HepG2 (cell line): Measurements from ENCODE around the gene RPS27A. TPM values are rescaled to one million over a fixed set of nuclear protein-coding genes. Genes with fewer than 3 reads are reported as not detected.

ENCODE experiments used
- DRAP1 ChIP-seq: IDR thresholded peaks from 2 replicates; pipeline ENCODE4 v1.6.1; 2016; ENCODE audit warnings: missing genetic modification reagents, missing compliant biosample characterization
- HMG20A ChIP-seq: IDR thresholded peaks from 2 replicates; pipeline ENCODE4 v1.6.1; 2016; ENCODE audit warnings: borderline replicate concordance
- KLF9 ChIP-seq: IDR thresholded peaks from 2 replicates; pipeline ENCODE4 v1.6.1; 2016; ENCODE audit warnings: low read depth
- MBNL3 ChIP-seq: fragments of 250-450 bp; sonication (Bioruptor Pico); conservative IDR thresholded peaks from 2 replicates; pipeline ENCODE4 v1.8.0; 2022; ENCODE audit warnings: mild to moderate bottlenecking, inconsistent platforms
- PCBP2 ChIP-seq: fragments of 200-400 bp; formaldehyde crosslinking; optimal IDR thresholded peaks from 2 replicates; pipeline ENCODE3; 2018; ENCODE audit warnings: low read length, low read depth; ENCODE audit not compliant: poor library complexity, severe bottlenecking
- POLR2AphosphoS2 ChIP-seq: IDR thresholded peaks from 2 replicates; pipeline ENCODE4 v1.6.1; 2011; ENCODE audit warnings: low read depth, low read length, improper control_type of control experiment
- RERE ChIP-seq: IDR thresholded peaks from 2 replicates; pipeline ENCODE4 v1.6.1; 2016; ENCODE audit warnings: low read depth, missing genetic modification reagents, missing compliant biosample characterization
- ZFAT ChIP-seq: sonication (generic); formaldehyde crosslinking; conservative IDR thresholded peaks from 2 replicates; pipeline ENCODE4 v1.8.1; 2023; ENCODE audit warnings: missing genetic modification reagents, inconsistent platforms
- ZNF121 ChIP-seq: sonication (generic); formaldehyde crosslinking; IDR thresholded peaks from 2 replicates; pipeline ENCODE4 v1.5.0; 2020; ENCODE audit warnings: mild to moderate bottlenecking, missing genetic modification reagents
- ZNF160 ChIP-seq: sonication (generic); formaldehyde crosslinking; IDR thresholded peaks from 2 replicates; pipeline ENCODE4 v1.8.0; 2022; ENCODE audit warnings: mild to moderate bottlenecking, inconsistent platforms, missing genetic modification reagents
- ZNF17 ChIP-seq: sonication (generic); formaldehyde crosslinking; IDR thresholded peaks from 2 replicates; pipeline ENCODE4 v1.5.0; 2020; ENCODE audit warnings: mild to moderate bottlenecking, missing genetic modification reagents
- ZNF567 ChIP-seq: sonication (generic); formaldehyde crosslinking; IDR thresholded peaks from 2 replicates; pipeline ENCODE4 v1.8.1; 2023; ENCODE audit warnings: mild to moderate bottlenecking, missing genetic modification reagents, borderline replicate concordance
- ZNF768 ChIP-seq: sonication (generic); formaldehyde crosslinking; IDR thresholded peaks from 2 replicates; pipeline ENCODE4 v1.4.0; 2020; ENCODE audit warnings: missing genetic modification reagents
- ZUFSP ChIP-seq: sonication (generic); formaldehyde crosslinking; IDR thresholded peaks from 2 replicates; pipeline ENCODE4 v1.9.0; 2021; ENCODE audit warnings: missing genetic modification reagents, mild to moderate bottlenecking, borderline replicate concordance
- ZXDC ChIP-seq: sonication (generic); formaldehyde crosslinking; IDR thresholded peaks from 2 replicates; pipeline ENCODE4 v1.5.0; 2020; ENCODE audit warnings: mild to moderate bottlenecking, missing genetic modification reagents
- polyA plus RNA-seq, 8 experiments: library from polyadenylated mRNA; depleted of rRNA in 3 of 8; stranded (reverse) in 7 of 8; unstranded in 1 of 8; fragments of >200 nt; fragmentation: Illumina TruSeq in 4 of 8; extraction: Trizol in 4 of 8; gene quantifications; 2 replicates each; pipeline versions ENCODE4 v1.2.1 to v1.2.3, GENCODE V29; 2011 to 2016; ENCODE audit warnings: low read depth in 4 of 8, missing spikeins in 1 of 8, mixed read lengths in 1 of 8; ENCODE audit not compliant: insufficient read depth in 1 of 8
- total RNA-seq, 5 experiments: library from RNA; depleted of rRNA; stranded (reverse); fragments of >200 nt; fragmentation: Illumina TruSeq; extraction: Trizol; gene quantifications; 2 replicates each; pipeline ENCODE4 v1.2.3, GENCODE V29; 2016; ENCODE audit warnings: low read depth in 1 of 5

RPS27A gene
- total and polyA plus RNA-seq, 2 of the 13 experiments (the other 11 are each of a cell fraction or from before 2014, with no cell fraction given) = 2,779 to 3,269 TPM

GRCh38 chr2:55282110-55282917 is 49.8 kb downstream of the RPS27A start (continued):
- TF ChIP-seq MBNL3 (CRISPR knock-in tag) = no peak
- TF ChIP-seq KLF9 = peak; percentile 81
- TF ChIP-seq RERE = peak; percentile 64
- no peak for TF ChIP-seq ZNF17 (CRISPR knock-in tag)
- TF ChIP-seq ZFAT (CRISPR knock-in tag) = no peak
- peak; percentile 73 for TF ChIP-seq ZXDC (CRISPR knock-in tag)
- TF ChIP-seq ZNF567 (CRISPR knock-in tag) = peak; percentile 65; the same call in 1 of the 2 replicates
- TF ChIP-seq POLR2AphosphoS2 = no peak
- no peak for TF ChIP-seq PCBP2
- peak; percentile 95 for TF ChIP-seq ZNF768 (CRISPR knock-in tag)
- TF ChIP-seq HMG20A (CRISPR knock-in tag) = 0 out of 2 replicates have a peak, but pooled peaks have one; percentile 44
- peak; percentile 80 for TF ChIP-seq ZNF121 (CRISPR knock-in tag)
- TF ChIP-seq ZNF160 (CRISPR knock-in tag) = peak; percentile 83
- TF ChIP-seq DRAP1 (CRISPR knock-in tag) = peak; percentile 88
- no peak for TF ChIP-seq ZUFSP (CRISPR knock-in tag)
